HL-60/S4 treated with phorbol 12-myristate 13-acetate at 8.2 ng/mL for 4 days and 3 days (cell line): ENCODE data around the gene PTPRT.
"Not testable (repeated sequence)": the region's sequence is repeated elsewhere in the genome, so short reads cannot be mapped to it uniquely, and the experiment has no call there.

Source experiments
- in situ Hi-C: fragments of 300-500 bp; cut with MboI; formaldehyde crosslinking; loops from 2 replicates; pipeline ENCODE4 v1.15.0; 2022; ENCODE audit warnings: low sequenced_read_pairs

The PTPRT gene

DNA sequence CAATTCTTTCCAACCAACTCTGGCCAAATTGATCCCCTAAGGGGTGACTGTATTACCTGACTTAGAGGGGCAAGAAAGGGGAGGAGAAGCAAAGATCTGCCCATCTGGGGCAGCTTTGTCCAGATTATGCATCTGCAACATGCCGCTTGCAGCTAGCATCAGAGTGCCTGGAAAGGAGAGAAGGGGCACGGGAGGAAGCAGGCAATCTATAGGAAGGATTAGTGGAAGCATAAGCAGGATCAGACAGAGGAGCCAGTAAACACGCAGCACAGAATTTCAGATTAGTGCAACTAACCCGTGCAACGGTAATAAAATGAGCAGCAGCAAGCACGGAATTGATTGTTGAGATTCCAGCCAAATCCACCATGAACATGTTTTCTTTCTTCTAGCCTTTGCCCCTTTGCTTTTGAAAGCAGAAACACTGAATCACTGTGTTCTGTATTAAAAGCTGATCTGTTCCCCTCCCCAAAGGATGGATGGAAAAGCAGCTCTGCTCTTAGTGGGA is 927.9 kb downstream of the PTPRT start:
- in situ Hi-C loops: no loop called here

DNA sequence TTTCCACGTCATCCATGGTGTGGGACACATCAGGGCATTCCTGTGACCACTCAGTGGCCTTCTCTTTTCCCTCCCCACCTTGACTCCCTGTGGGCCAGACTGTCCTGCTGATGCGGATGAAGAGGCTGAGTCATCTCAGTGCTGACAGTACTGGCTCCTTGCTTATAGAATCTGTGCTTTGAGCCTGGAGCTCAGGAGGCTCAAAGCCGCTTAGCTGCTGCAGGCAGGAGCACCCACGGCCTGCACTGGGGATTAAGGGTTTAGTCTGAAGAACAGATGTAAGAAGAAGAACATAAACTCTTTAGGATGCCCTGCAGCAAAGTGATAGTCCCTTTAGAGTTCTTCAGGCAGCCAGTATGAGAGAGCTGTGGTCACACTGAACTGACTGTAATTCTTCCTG is 929.5 kb downstream of the PTPRT start:
- in situ Hi-C loops: no loop called here

DNA sequence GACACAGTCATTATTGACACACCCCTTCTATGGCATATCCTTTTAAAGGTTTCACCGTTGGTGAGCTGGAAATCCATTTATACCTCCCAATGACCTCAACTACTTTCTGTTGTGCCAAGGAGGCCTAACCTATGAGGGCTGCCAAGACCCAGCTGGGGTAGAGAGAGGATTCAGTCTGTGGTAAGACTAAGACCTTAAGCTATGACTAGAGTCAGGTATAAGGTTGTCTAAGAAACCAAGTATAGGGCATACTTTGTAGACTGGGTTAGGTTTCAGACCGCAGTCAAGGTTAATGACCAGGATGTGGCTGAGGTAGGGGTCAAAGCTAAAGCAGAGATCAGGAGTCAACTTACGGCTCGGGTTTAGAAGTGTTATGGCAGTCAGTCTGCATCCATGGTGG is 930.3 kb downstream of the PTPRT start:
- in situ Hi-C loops: no loop called here

DNA sequence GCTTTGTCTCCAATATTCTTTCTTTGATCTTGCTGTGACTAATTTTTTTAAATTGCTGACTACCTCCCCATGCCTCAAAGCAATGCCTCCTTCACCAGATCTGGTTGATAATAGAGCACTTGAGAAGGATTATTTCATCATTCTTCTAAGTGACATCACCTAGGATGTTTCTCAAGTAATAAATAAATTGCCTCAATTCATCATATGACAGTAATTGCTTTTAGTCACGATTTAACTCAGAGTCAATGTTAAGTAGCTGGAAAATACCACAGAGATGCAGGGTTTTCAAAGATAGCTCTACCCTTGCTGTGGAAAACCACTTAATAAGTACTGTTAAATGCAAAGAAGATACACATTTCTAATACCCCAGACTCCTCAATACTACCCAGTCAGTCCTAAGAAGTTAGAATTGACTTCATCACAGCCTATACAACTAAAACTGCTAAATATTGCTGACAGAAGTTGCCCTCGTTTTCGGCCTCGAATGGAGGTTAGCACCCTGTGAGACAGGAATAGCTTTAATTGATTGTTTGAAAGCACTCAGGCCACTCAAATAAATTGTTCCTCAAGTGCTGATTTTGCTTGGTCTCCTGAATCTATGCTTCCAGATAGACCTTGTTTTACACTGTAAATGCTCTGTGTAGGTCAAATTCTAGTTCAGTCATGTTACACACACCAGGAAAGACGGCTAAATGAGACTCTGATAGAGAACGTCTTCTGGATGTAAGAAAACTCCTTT is 931.0 kb downstream of the PTPRT start:
- in situ Hi-C loops: no loop called here

DNA sequence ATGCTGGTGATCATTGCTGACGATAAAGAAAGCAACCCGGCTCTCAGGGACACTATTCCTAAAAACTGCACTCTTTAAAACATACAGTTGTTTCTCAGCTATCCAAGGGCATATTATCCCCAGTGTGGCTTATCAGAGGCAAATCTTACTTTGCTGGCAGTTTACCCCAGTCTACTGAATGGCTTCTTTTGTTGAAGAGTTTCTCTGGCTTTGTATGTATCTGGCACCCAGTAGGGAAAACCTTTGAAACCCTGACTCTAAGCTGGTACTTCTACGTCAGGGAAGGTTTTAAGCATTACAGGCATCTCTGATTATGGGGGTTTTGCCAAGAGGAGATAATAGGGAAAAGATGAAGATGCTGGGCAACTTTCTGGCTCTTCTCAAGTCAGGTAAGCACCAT is 933.9 kb downstream of the PTPRT start:
- in situ Hi-C loops: no loop called here

DNA sequence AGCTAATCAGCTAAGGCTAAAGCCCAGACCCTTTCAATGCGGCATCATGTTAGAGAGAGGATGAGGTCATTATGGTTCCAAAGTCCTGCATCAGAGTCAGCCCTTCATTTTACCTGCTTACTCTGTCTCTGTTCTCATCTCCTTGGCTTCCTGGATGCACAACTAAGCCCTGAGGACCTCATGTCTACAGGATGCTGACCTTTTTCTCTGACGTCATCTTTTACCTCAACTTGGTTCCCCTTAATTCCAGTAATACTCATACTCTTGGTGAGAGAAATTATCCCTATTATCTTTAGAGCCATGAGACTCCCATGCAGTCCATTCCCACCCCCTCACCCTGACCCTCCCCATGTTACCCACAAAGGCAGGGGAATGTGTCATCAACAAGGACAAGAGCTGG is 935.0 kb downstream of the PTPRT start:
- in situ Hi-C loops: no loop called here

DNA sequence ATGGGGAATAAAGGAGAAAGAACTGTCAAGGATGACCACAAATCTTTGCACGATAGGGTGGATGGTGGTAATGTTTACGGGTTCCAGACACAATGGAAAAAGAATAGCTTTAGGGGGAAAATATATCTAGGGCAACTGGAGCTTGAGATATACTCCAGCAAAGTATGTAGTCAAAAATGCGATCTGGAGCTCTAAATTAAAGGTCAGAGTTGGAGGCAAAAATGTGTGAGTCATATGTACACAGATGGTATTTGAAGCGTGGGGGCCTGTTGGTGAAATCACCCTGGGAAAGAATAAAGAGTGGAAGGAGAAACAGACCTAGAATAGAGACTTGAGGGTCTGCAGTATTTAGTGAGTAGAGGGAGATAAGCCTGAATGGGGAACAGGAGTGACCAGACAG is 937.6 kb downstream of the PTPRT start:
- in situ Hi-C loops: no loop called here

DNA sequence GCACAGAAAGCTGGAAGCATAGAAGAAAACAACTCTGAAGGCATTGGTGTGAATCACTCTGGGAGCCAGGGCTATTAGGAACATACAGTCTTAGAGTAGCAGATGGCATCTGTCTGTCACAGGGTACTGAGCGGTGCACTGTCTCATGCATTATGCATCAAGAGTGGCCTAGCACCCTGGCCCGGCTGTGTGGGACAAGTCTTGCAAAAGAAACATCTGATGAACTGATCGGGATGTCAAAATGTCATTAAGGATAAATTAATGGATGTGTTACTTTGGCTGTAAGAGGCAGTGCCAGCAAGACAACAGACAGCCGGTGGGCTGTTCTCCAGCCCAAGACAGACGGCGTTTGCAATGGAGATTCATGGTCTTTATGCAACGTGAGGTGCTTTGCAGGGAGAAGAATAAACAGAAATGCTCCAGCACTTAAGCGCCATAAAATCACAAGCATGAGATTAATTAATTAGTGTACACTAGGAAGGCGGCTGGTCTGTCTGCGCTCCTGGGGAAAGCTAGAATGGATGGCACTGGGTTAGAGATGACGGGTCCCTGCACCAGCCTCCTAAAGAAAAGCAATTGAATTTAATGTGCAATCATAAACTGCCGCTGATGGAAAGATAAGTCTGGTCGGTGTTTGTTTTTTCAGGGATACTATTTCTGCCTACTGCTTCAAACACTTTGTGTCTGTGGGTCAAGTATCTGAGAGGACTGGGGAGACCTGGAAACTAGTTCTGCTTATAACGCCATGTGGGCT is 970.9 kb downstream of the PTPRT start:
- in situ Hi-C loops: no loop called here

DNA sequence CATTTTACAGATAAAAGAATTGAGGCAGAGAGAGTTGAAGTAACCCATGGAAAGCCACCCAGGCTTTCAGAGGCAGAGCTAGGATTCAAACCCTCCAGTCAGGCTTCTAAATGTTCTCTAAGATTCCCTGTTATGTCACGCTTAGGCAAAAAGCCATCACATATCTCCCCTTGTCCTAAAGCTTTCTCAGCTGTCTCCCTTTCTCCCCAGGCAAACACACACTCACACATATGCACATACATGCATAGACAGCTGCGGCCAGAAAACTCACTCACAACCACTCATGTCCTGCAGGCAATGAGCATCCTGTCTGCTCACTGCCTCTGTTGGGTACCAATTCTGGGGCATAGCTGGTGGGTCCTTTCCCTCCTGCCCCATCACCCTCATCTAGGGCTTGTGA is 975.6 kb downstream of the PTPRT start:
- in situ Hi-C loops: no loop called here

DNA sequence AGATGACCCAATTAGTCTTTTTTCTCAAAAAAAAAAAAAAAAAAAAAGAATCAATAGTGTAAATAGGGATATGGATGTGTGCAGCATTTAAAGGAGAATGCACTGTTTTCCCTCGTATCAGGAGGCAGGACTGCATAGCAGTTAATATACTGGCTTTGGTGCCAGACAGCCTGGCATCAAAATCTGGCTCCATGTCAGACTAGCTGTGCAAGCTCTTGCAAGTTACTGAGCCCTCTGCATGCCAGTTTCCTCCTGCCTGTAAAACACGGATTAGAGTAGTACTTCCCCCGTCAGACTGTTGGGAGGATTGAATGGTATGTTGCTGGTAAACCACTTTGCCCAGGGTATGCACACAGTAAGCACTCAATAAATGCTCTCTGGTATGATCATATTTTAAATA is 977.3 kb downstream of the PTPRT start:
- in situ Hi-C loops: no loop called here

DNA sequence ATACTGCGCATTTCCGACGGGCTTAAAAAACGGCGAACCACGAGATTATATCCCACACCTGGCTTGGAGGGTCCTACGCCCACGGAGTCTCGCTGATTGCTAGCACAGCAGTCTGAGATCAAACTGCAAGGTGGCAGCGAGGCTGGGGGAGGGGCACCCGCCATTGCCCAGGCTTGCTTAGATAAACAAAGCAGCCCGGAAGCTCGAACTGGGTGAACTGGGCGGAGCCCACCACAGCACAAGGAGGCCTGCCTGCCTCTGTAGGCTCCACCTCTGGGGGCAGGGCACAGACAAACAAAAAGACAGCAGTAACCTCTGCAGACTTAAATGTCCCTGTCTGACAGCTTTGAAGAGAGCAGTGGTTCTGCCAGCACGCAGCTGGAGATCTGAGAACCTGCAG is 983.1 kb downstream of the PTPRT start:
- in situ Hi-C loops: not testable (repeated sequence)

DNA sequence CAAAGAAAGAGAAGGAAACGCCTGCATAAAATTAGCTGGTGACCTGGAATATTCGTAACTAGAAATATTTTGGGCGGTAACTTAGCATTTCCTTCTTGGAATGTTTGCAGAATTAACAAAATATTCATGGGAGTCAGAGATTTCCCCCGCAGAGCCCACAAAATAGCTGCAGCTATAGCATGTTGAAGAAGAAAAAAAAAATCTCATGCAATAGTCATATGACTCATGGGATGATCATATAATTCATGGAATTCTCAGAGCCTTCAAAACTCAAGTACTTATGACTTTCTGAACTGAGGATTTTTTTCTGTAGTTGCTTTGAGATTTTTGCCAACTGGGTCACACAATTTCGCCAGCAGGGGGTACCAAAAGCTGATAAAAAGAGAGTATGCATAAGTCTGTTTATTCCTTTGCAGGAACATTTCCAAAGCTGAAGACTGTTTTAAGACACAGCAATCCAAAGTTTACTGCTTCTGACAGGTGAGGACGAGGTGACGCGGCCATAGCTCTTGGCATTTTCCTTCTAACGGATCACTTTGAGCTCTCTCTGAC is 985.5 kb downstream of the PTPRT start:
- in situ Hi-C loops: no loop called here

DNA sequence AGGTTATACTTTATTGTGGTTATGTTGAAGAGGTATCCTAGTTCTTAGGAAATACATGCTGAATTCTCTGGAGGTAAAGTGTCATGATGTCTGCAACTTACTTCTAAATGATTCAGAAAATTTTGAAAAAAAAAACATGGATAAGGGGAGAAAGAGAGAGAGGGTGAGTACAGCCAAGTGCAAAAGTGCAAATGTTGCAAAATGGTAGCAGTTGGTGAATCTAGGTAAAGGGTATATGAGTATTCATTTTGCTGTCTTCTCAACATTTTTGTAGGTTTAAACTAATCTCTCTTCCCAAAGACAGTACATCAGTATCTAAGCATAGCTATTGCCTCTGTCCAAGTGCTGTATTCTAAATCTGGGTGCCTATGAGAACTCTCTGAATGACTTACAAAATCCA is 992.1 kb downstream of the PTPRT start:
- in situ Hi-C loops: no loop called here

DNA sequence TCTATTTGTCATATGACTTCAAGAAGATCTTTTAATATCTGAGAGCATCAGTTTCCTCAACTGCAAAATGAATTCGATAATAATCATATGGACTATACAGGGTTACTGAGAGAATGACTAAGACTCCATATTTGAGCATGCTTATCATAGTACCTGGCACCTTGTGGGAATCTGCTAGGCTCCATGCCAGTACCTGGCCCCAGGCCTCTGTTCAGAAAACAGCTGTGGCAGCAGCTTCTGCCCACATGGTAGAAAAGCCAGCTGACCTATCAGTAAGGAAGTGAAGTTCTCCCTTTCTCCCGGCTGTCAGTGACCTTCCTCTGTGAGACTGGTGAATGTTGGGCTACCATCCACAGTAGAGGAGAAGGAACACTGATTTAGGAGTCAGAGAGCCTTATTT is 996.6 kb downstream of the PTPRT start:
- in situ Hi-C loops: no loop called here

DNA sequence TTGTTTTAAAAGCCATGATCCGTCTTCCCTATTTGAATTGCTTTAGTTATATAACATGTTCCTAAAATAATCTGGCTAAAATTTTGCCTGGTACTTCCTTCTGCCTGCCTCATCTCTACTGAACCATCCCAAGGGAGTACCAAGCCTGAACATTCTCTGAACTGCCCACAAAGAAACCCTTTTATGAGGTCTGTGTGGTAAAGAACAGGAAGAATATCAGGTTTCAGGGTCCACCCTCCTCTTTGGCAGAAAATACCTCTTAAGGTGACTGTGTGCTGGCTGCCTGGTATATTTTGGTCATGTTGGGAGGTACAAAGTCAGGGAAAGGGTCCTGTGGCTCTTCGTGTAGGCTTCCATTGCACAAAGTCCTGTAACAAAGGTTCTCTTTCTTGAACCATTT is 997.4 kb downstream of the PTPRT start:
- in situ Hi-C loops: no loop called here

DNA sequence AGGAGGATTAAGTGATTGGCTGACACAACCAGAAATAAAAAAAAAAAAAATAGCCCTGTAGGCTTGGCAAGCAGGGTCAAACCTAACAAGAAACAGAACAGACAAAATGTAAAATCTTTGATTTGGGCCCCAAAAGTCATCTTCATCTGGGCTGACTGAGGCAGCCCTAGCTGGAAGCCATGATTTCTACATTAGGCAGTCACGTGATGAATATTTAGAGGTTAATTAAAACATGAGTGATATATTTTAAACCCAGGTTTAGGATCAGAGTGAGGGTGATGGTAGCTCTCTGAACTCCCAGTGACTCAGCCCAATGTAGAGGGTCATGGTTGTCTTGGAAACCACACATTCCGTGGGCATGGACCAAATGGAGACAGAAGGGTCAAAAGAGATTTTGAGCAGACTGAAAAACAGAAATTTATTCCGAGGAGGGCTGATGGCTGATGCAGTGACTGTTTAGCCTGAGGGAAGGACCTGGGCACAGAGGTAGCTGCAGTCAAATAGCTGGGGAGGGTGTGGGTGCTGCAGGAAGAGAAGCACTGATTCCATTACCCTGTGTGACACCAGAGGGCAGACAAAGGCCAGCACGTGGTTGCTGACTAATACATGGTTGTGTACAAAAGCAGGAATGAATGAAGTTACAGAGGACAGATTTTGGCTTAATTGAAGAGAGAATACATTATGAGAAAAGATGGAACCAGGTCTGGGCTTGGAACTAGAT is 998.4 kb downstream of the PTPRT start:
- in situ Hi-C loops: no loop called here

DNA sequence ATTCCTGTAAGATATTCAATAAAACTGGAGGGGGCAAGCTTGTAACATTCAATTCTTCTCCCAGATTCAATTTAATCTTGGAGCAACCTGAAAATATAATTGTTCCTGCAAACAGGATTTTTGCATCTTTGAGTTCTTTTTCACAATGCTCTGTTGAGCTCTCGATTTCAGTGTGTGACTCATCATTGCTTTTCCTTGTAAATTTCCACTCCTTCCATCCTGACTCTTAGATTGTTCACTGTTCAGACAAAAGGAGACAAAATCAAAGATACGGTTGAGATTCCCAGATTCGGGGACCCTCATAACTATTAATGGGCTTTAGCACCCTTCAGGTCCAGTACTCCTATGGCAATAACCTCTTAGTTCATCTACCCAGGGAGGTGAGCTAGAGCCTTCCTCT is 999.6 kb downstream of the PTPRT start:
- in situ Hi-C loops: no loop called here

DNA sequence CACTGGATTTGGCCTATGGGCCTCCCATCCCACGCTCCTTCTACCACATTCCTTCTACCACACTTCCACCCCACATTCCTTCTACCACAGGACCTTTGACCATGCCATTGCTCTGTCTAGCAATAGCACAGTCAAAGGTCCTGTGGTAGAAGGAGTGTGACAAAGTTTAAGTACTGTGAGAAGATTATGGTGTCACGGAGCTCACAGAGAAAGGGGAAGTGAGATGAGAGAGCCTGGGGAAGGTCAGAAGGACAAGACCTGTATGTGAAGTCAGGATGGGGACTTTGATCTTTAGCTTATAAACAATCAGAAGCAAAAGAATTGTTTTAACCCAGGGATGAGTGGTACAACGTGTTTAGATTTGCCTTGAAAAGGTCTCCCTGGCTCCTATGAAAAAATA is 1003.4 kb downstream of the PTPRT start:
- in situ Hi-C loops: no loop called here

DNA sequence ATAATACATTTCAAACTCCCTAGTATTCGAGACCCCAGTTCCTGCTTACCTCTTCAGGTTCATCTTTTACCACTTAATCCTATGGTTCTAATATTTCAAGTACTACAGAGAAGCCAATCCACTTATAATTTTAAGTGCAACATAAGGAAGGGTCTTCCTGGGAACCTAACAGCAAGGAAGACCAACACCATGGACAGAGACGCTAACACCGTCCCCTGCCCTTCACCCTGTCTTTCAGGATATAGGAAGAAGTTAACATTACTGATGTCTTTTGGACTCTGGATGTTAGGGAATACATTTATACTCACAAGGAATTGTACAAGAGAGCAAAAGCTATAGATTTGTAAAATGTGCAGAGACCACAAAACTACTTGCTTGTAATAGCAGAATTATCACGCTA is 1006.6 kb downstream of the PTPRT start:
- in situ Hi-C loops: no loop called here

DNA sequence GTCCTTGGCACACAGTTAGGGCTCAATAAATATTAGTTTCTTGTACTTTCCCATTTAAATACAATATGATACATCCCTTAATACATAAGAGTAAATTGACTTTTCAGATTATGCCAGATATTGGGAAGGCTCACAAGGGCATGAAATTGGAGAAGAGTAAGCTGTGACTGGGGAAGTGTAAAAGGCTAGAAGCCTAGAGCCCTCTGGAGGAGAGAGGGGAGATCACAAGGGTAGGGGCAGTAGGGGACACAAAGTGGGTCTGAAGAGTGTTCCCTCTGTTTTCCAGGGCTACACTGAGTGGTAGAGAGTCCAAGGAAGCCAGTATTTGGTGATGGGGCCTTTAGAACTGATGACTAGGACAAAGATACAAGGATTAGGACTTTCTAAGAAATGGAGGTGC is 1008.6 kb downstream of the PTPRT start:
- in situ Hi-C loops: no loop called here

DNA sequence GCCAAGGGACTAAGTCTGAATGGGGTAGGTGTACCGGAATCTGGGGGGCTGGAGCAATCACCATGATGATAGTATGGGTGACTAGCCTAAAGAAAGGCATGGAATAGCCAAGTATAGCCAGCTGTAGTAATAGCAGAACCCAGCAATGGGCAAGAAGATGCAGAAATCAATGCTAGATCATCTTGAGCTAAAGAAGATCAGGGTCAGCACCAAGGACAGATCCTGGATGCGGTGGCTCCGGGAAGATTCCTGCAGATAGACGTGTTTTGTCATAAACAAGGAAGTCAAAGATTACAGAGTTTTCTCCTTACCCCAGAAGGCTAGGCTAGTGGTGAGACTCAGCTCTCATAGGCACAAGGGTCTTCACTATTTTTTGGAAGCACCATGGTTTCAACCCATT is 1009.9 kb downstream of the PTPRT start:
- in situ Hi-C loops: no loop called here

DNA sequence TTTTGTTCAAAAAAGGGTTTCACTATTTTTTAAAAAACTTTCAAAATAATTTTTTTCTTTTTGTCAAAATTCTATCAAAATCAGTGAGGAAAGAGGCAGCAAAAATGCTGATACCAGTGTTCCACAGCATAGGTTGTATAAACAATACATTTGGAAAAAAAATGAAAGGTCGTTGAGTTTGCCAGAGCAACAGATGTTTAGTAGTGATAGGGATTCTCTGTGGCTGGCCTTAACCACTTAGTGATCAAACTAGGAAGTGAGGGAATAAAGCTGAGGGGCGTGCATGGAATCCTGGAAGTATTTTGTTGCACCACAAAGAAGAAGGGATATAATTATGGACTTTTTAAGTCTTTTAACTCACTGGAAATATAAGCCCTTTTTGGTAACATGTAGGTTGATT is 1016.3 kb downstream of the PTPRT start:
- in situ Hi-C loops: no loop called here
